ENCODE results near the gene PI4KA.
"Not testable (repeated sequence)": the region's sequence is repeated elsewhere in the genome, so short reads cannot be mapped to it uniquely, and the experiment has no call there.

DNA sequence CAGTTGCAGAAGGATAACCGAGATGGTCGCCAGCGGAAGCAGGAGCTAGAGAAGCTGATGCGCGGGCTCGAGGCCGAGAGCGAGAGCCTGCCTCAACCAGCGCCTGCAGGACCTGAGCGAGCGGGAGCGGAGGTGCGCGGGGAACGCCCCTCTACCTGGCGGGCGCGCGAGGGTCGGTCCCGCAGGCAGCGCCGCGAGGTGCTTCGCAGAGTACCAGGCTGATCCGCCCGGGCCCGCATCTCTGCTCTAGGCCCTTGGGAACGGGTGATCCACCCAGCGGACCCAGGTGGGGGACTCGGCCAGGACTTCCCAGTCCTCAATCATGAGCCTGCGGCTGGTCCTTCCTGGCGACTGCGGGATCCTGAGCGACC lies 156.5 kb downstream of the PI4KA start:
- TF ChIP-seq, protein P1, sequence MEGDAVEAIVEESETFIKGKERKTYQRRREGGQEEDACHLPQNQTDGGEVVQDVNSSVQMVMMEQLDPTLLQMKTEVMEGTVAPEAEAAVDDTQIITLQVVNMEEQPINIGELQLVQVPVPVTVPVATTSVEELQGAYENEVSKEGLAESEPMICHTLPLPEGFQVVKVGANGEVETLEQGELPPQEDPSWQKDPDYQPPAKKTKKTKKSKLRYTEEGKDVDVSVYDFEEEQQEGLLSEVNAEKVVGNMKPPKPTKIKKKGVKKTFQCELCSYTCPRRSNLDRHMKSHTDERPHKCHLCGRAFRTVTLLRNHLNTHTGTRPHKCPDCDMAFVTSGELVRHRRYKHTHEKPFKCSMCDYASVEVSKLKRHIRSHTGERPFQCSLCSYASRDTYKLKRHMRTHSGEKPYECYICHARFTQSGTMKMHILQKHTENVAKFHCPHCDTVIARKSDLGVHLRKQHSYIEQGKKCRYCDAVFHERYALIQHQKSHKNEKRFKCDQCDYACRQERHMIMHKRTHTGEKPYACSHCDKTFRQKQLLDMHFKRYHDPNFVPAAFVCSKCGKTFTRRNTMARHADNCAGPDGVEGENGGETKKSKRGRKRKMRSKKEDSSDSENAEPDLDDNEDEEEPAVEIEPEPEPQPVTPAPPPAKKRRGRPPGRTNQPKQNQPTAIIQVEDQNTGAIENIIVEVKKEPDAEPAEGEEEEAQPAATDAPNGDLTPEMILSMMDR (IDR thresholded peaks at IDR 0.05), result not testable (repeated sequence)
- TF ChIP-seq POLR2A (IDR thresholded peaks at IDR 0.05), result not testable (repeated sequence)

Measured in body of pancreas (tissue), 4 donors.